HG03565 (cell line): ENCODE data around the gene GRID2.

Source experiments
- ATAC-seq: cut with Tn5 transposase; IDR thresholded peaks from one replicate; pipeline ENCODE4 v1.9.1; 2021; ENCODE audit warnings: mild to moderate bottlenecking, moderate library complexity; ENCODE audit not compliant: unreplicated experiment

The GRID2 gene

GRCh38 chr4:92677805-92678204 lies 374.0 kb downstream of the GRID2 start:
- no peak for ATAC-seq

GRCh38 chr4:92678292-92678691 lies 374.5 kb downstream of the GRID2 start:
- ATAC-seq, result no peak

- ATAC-seq, result no peak
These were observed 375.4 kb downstream of the GRID2 start for GRCh38 chr4:92679149-92679548.

GRCh38 chr4:92714640-92715039 lies 410.9 kb downstream of the GRID2 start:
- no peak for ATAC-seq

GRCh38 chr4:92733231-92733630 lies 429.5 kb downstream of the GRID2 start:
- no peak for ATAC-seq

- ATAC-seq, result no peak
These were observed 431.4 kb downstream of the GRID2 start for GRCh38 chr4:92735025-92735665.

- no peak for ATAC-seq
These were observed 456.7 kb downstream of the GRID2 start for GRCh38 chr4:92760433-92760832.

- ATAC-seq, result no peak
These were observed 472.3 kb downstream of the GRID2 start for GRCh38 chr4:92776080-92776479.

- ATAC-seq, result no peak
These were observed 486.0 kb downstream of the GRID2 start for GRCh38 chr4:92789741-92790140.

GRCh38 chr4:92791871-92792440 lies 488.2 kb downstream of the GRID2 start:
- ATAC-seq, result no peak

- no peak for ATAC-seq
These were observed 505.6 kb downstream of the GRID2 start for GRCh38 chr4:92809381-92809780.

GRCh38 chr4:92812652-92813051 lies 508.9 kb downstream of the GRID2 start:
- ATAC-seq, result no peak

GRCh38 chr4:92814677-92815076 lies 510.9 kb downstream of the GRID2 start:
- no peak for ATAC-seq

GRCh38 chr4:92825256-92825655 lies 521.5 kb downstream of the GRID2 start:
- ATAC-seq, result no peak

GRCh38 chr4:92825791-92826190 lies 522.0 kb downstream of the GRID2 start:
- no peak for ATAC-seq

GRCh38 chr4:92830771-92831170 lies 527.0 kb downstream of the GRID2 start:
- no peak for ATAC-seq

- ATAC-seq, result no peak
These were observed 537.1 kb downstream of the GRID2 start for GRCh38 chr4:92840880-92841279.

- ATAC-seq, result no peak
These were observed 540.0 kb downstream of the GRID2 start for GRCh38 chr4:92843784-92844183.

GRCh38 chr4:92847026-92847425 lies 543.3 kb downstream of the GRID2 start:
- ATAC-seq, result no peak

- no peak for ATAC-seq
These were observed 558.7 kb downstream of the GRID2 start for GRCh38 chr4:92862509-92862908.

GRCh38 chr4:92864096-92864495 lies 560.3 kb downstream of the GRID2 start:
- no peak for ATAC-seq

- no peak for ATAC-seq
These were observed 568.8 kb downstream of the GRID2 start for GRCh38 chr4:92872604-92873003.

- ATAC-seq, result no peak
These were observed 581.9 kb downstream of the GRID2 start for GRCh38 chr4:92885632-92886031.
